ENCODE data around the gene PFKFB2. TPM values are rescaled to one million over a fixed set of nuclear protein-coding genes. Genes with fewer than 3 reads are reported as not detected.

Gene PFKFB2
- total RNA-seq, 6 donors from 2014 or later: 25.3 to 95.5 (median 58.0) TPM

DNA sequence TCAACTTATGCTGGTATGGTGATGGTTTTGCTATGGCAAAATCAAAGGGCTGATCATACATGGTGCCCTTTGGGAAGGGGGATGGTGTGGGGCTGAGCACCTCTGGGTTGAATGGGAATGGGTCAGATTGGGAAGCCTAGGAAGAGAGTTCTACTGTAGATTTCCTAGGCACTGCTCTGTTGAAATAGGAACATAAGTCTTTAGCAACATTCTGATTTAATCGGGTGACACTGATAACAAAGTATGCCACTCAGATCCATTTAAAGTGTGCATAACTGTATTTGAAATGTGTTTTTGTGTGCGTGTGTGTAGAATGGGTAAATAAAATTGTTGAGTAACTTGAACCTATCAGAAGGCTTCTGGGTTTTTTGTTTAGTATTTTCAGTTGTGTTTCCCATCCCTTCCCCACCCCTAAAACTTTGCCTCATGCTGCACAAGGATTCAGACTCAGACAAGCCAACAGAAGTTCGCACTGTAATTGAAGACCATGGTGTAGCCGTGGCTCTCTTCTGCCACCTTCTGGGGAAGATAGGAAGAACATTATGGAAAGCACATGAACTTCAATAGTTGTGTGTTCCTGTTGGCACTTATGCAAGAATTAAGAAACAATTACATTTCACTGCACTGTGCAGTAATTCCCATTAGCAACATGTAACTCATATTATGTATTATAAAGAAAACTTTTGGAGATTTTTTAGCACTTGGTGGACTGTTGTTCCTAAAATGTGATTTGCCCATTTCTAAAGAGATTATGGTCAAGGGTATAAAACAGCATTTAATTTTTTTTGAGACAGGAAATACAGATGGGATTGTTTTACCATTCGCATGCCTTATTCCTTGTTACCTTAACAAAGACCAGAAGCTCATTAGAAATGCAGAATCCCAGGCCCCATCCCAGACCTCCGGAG lies 24.6 kb downstream of the PFKFB2 start:
- Histone ChIP-seq H3K27me3 (no peaks in the 10 kb centered on the region), H3K27ac (peak overlapping the region in 1 of 4 donors; percentile 37), H3K9me3 (no peaks in the 10 kb centered on the region), H3K4me3 (no peak overlapping the region), H3K4me1 (peaks cover 0 to 14% (median 6%) of the 10 kb centered on the region in 4 donors), H3K36me3 (no peaks in the 10 kb centered on the region)
- DNase-seq (peak in 1 of 2 donors; percentile 70), ATAC-seq (ENCODE audit: low FRiP score in 2 of 2) (peak; percentile 91 to 94)
- TF ChIP-seq POLR2AphosphoS5 (IDR thresholded peaks at IDR 0.05): no peak
- TF ChIP-seq POLR2A (IDR thresholded peaks at IDR 0.05): no peak
- no peak for TF ChIP-seq EP300 (IDR thresholded peaks at IDR 0.05)
- TF ChIP-seq, protein P1, sequence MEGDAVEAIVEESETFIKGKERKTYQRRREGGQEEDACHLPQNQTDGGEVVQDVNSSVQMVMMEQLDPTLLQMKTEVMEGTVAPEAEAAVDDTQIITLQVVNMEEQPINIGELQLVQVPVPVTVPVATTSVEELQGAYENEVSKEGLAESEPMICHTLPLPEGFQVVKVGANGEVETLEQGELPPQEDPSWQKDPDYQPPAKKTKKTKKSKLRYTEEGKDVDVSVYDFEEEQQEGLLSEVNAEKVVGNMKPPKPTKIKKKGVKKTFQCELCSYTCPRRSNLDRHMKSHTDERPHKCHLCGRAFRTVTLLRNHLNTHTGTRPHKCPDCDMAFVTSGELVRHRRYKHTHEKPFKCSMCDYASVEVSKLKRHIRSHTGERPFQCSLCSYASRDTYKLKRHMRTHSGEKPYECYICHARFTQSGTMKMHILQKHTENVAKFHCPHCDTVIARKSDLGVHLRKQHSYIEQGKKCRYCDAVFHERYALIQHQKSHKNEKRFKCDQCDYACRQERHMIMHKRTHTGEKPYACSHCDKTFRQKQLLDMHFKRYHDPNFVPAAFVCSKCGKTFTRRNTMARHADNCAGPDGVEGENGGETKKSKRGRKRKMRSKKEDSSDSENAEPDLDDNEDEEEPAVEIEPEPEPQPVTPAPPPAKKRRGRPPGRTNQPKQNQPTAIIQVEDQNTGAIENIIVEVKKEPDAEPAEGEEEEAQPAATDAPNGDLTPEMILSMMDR (IDR thresholded peaks at IDR 0.05): peak; percentile 72 to 89 (median 86)
- WGBS, 2 donors: 37 to 38% methylated on average over 6 of the region's 6 CpGs

DNA sequence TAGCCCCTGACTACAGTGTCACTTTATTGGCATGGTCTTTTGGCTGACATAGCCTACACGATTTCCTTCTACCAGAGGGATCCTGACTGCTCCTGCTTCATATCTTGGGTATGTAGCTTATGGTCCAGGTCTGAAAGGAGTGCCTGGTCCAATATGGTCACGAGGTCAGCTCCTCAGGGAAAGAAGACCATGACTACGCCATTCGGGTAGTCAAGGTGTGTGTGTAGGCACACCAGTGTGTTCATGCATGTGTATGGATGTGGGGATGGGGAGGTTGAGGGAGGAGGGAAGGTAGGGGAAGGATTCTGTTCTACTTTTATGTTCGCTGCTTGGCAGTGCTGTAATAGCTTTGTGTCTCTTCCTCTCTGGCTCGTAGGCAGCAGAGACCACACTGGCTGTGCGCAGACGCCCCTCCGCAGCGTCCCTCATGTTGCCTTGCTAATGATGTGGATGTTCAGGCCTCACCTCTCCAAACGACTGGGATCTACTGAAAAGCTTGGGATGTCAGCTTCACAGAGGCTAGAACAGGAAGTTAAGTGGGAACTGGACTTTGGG lies 25.6 kb downstream of the PFKFB2 start:
- Histone ChIP-seq H3K27ac (no peak overlapping the region), H3K36me3 (no peaks in the 10 kb centered on the region), H3K27me3 (no peaks in the 10 kb centered on the region), H3K4me1 (peaks cover 0 to 14% (median 6%) of the 10 kb centered on the region in 4 donors), H3K9me3 (no peaks in the 10 kb centered on the region), H3K4me3 (no peak overlapping the region)
- no peak for ATAC-seq (ENCODE audit: low FRiP score in 2 of 2)
- no peak for DNase-seq
- 86 to 87% methylated on average over 11 of the region's 11 CpGs for WGBS, 2 donors
- TF ChIP-seq, protein P1 (IDR thresholded peaks at IDR 0.05): no peak
- TF ChIP-seq POLR2A (IDR thresholded peaks at IDR 0.05) (no peak), EP300 (IDR thresholded peaks at IDR 0.05) (no peak), POLR2AphosphoS5 (IDR thresholded peaks at IDR 0.05) (no peak)

DNA sequence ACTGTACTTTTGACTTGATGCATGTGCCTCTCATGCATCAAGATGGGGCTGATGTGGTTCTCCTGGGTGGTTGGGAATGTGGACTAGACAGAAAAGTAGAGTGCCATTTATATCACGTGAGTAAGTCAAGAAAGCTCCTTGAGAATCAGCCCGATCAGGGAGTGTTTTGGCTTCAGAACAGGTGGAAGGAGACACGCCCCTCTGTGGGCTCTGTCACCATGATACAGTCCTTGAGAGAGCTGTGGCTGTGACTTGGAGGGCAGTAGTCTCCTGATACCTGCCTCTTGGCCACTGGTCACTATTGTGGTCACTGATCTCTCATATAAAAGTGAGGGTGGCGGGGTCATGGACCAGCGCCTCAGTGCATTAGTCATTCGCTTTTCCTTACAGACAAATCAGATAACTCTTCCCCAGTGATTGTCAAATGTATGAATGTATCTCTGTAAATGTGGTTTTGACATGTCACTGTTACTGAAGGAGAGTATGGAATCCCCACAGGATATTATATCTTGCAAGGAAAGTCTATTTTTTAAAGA lies 26.7 kb downstream of the PFKFB2 start:
- Histone ChIP-seq H3K4me3 (no peak overlapping the region), H3K36me3 (no peaks in the 10 kb centered on the region), H3K27me3 (no peaks in the 10 kb centered on the region), H3K9me3 (no peaks in the 10 kb centered on the region), H3K27ac (no peak overlapping the region), H3K4me1 (peaks cover 0 to 21% (median 6%) of the 10 kb centered on the region in 4 donors)
- 80 to 93% methylated on average over 6 of the region's 6 CpGs for WGBS, 2 donors
- TF ChIP-seq POLR2AphosphoS5 (IDR thresholded peaks at IDR 0.05) (no peak), POLR2A (IDR thresholded peaks at IDR 0.05) (no peak), EP300 (IDR thresholded peaks at IDR 0.05) (no peak)
- TF ChIP-seq, protein P1 (IDR thresholded peaks at IDR 0.05): no peak
- peak in 1 of 2 donors; percentile 29 for DNase-seq
- ATAC-seq (ENCODE audit: low FRiP score in 2 of 2): no peak

DNA sequence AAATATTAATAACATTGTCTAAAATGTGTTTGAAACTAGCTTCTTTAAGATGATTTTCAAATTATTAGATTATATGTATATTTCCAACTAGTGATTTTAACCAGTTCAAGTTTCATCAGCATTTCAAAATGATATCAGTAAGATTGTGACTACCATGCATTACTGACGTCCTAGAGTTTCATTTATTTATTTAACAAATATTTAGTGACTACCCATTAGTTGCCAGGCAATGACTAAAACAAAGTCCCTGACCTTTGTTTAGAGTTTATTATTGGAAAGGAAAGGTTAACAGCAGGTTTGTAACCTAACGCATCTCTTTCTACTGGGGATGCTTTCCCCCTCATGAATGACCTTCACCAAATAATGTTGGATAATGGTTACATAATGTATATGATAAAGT lies 28.0 kb downstream of the PFKFB2 start:
- H3K27me3 ChIP-seq: no peaks in the 10 kb centered on the region
- H3K27ac ChIP-seq: no peak overlapping the region
- no peak for DNase-seq
- ATAC-seq (ENCODE audit: low FRiP score in 2 of 2): no peak
- H3K4me1 ChIP-seq: peaks cover 0 to 23% (median 7%) of the 10 kb centered on the region in 4 donors
- TF ChIP-seq EP300 (IDR thresholded peaks at IDR 0.05) (no peak), POLR2AphosphoS5 (IDR thresholded peaks at IDR 0.05) (no peak), POLR2A (IDR thresholded peaks at IDR 0.05) (no peak)
- TF ChIP-seq, protein P1 (IDR thresholded peaks at IDR 0.05): no peak
- H3K9me3 ChIP-seq: no peaks in the 10 kb centered on the region
- no peak overlapping the region for H3K4me3 ChIP-seq
- no peaks in the 10 kb centered on the region for H3K36me3 ChIP-seq
- 47 to 56% methylated on average over 2 of the region's 2 CpGs for WGBS, 2 donors

All from upper lobe of left lung (tissue), 6 donors.